ENCODE data around the gene SIL1. TPM values are rescaled to one million over a fixed set of nuclear protein-coding genes. Genes with fewer than 3 reads are reported as not detected.

Gene SIL1
- total and polyA plus RNA-seq, 2 of the 4 experiments (the other 2 are of a cell fraction): 56.1 to 66.0 TPM

GRCh38 chr5:139167063-139167462 is 31.1 kb downstream of the SIL1 start:
- no peak overlapping the region for H3K18ac ChIP-seq (ENCODE audit: low read depth, low read length)
- no peaks in the 10 kb centered on the region for H3K27me3 ChIP-seq (ENCODE audit: control insufficient read depth, insufficient read depth, low read length)
- H2BK20ac ChIP-seq (ENCODE audit: low read depth, low read length): no peak overlapping the region
- intact Hi-C loops (cut with micrococcal nuclease) (no loop called here), dilution Hi-C loops (cut with HindIII; ENCODE audit: low sequenced_read_pairs, unreplicated experiment) (no loop called here), in situ Hi-C loops (cut with MboI; ENCODE audit: low sequenced_read_pairs) (no loop called here)
- TF ChIP-seq, protein P1, sequence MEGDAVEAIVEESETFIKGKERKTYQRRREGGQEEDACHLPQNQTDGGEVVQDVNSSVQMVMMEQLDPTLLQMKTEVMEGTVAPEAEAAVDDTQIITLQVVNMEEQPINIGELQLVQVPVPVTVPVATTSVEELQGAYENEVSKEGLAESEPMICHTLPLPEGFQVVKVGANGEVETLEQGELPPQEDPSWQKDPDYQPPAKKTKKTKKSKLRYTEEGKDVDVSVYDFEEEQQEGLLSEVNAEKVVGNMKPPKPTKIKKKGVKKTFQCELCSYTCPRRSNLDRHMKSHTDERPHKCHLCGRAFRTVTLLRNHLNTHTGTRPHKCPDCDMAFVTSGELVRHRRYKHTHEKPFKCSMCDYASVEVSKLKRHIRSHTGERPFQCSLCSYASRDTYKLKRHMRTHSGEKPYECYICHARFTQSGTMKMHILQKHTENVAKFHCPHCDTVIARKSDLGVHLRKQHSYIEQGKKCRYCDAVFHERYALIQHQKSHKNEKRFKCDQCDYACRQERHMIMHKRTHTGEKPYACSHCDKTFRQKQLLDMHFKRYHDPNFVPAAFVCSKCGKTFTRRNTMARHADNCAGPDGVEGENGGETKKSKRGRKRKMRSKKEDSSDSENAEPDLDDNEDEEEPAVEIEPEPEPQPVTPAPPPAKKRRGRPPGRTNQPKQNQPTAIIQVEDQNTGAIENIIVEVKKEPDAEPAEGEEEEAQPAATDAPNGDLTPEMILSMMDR (conservative IDR thresholded peaks at IDR 0.05; ENCODE audit: low read depth, low read length): no peak
- TF ChIP-seq POLR2A (IDR thresholded peaks at IDR 0.05; ENCODE audit: low read depth, low read length) (no peak), CHD1 (IDR thresholded peaks at IDR 0.05; ENCODE audit: low read depth, low read length) (no peak), RAD21 (IDR thresholded peaks at IDR 0.05; ENCODE audit: low read length) (no peak), ELK1 (IDR thresholded peaks at IDR 0.05; ENCODE audit: borderline replicate concordance, low read depth, low read length) (no peak), SMC3 (IDR thresholded peaks at IDR 0.05; ENCODE audit: low read depth, low read length) (no peak), MAFK (IDR thresholded peaks at IDR 0.05; ENCODE audit: low read depth, low read length) (no peak), FOS (IDR thresholded peaks at IDR 0.05; ENCODE audit: low read depth, low read length) (no peak), MAZ (IDR thresholded peaks at IDR 0.05; ENCODE audit: borderline replicate concordance, low read depth, low read length) (no peak), NFE2L2 (IDR thresholded peaks at IDR 0.05; ENCODE audit: low read depth, low read length) (no peak), CEBPB (IDR thresholded peaks at IDR 0.05; ENCODE audit: low read depth, low read length) (no peak)
- TF ChIP-seq, protein P2, sequence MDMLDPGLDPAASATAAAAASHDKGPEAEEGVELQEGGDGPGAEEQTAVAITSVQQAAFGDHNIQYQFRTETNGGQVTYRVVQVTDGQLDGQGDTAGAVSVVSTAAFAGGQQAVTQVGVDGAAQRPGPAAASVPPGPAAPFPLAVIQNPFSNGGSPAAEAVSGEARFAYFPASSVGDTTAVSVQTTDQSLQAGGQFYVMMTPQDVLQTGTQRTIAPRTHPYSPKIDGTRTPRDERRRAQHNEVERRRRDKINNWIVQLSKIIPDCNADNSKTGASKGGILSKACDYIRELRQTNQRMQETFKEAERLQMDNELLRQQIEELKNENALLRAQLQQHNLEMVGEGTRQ (IDR thresholded peaks at IDR 0.05; ENCODE audit: low read depth, low read length): no peak
- no peak overlapping the region for H2AK5ac ChIP-seq (ENCODE audit: low read depth, low read length)
- H2AK9ac ChIP-seq (replicated peaks; ENCODE audit: low read depth, low read length, poor library complexity): no peak overlapping the region
- H4K91ac ChIP-seq (ENCODE audit: insufficient read depth, low read depth, low read length): no peak overlapping the region
- H3K79me1 ChIP-seq (ENCODE audit: low read depth in 1 of 2, low read length in 2 of 2): peaks cover 6 to 7% of the 10 kb centered on the region in 2 experiments; a peak in 3 of 4 replicates
- peaks cover 8% of the 10 kb centered on the region for H3K4me1 ChIP-seq (ENCODE audit: control insufficient read depth, insufficient read depth, low read length)
- no peaks in the 10 kb centered on the region for H3K36me3 ChIP-seq (ENCODE audit: control insufficient read depth, insufficient read depth, low read length)
- no CpG with 5 or more reads among the region's 7 CpGs for whole genome bisulfite sequencing, 2 experiments (ENCODE audit: extremely low coverage in 2 of 2, insufficient read length in 1 of 2)
- CTCF ChIA-PET: no interaction called here
- no peak overlapping the region for H2AFZ ChIP-seq (replicated peaks; ENCODE audit: low read length, poor library complexity)
- H2BK120ac ChIP-seq (ENCODE audit: low read depth, low read length): no peak overlapping the region
- no TSS peak for BruUV-seq (replicated peaks)
- H4K5ac ChIP-seq (ENCODE audit: low read depth, low read length): no peak overlapping the region
- H3K9me1 ChIP-seq (ENCODE audit: insufficient read depth, low read length): no peaks in the 10 kb centered on the region; the same call in 1 of the 2 replicates
- no peak overlapping the region for H3K4me3 ChIP-seq (ENCODE audit: insufficient read depth, low read depth, low read length)
- H2BK5ac ChIP-seq (ENCODE audit: low read depth, low read length, poor library complexity, severe bottlenecking): no peak overlapping the region
- H3K56ac ChIP-seq (ENCODE audit: extremely low read depth, insufficient read depth, low read length): no peak overlapping the region
- peaks cover 4% of the 10 kb centered on the region; the same call in 1 of the 2 replicates for H4K20me1 ChIP-seq (ENCODE audit: insufficient read depth, low read length)
- peaks cover under 1% of the 10 kb centered on the region; the same call in 1 of the 2 replicates for H3K9me3 ChIP-seq (ENCODE audit: control insufficient read depth, insufficient read depth, low read length)
- no peak overlapping the region for H3K27ac ChIP-seq (ENCODE audit: insufficient read depth, low read length)
- no peak overlapping the region for H3K23ac ChIP-seq (ENCODE audit: low read depth, low read length)
- H3K4me2 ChIP-seq (ENCODE audit: low read depth, low read length): no peak overlapping the region
- H2BK15ac ChIP-seq (ENCODE audit: low read depth, low read length): no peak overlapping the region
- POLR2A ChIA-PET (ENCODE audit: unreplicated experiment): no interaction called here
- 0 out of 2 replicates have a peak overlapping the region, but pooled peaks have one; percentile 1 for H3K14ac ChIP-seq (replicated peaks; ENCODE audit: low read depth, low read length)
- no peak overlapping the region for H3K9ac ChIP-seq (ENCODE audit: low read depth, low read length)
- H4K8ac ChIP-seq (ENCODE audit: low read depth in 2 of 2, low read length in 2 of 2): no peak overlapping the region
- ATAC-seq (ENCODE audit: low read depth) (peak; percentile 35; the same call in 1 of the 2 replicates), DNase-seq (no peak)
- no peak overlapping the region for H3K4ac ChIP-seq (ENCODE audit: low read depth, low read length)
